Fibroblast of pulmonary artery (primary cell): ENCODE measurements around the gene ST7.

Source experiments
- DNase-seq: peaks from one replicate; pipeline ENCODE4 v3.0.0-alpha.2; 2010; ENCODE audit warnings: low read depth
- H3K4me3 ChIP-seq: replicated peaks from 2 replicates; pipeline ENCODE4 v1.5.1; 2011; ENCODE audit warnings: low read depth, mild to moderate bottlenecking, control low read depth, low read length, moderate library complexity
- TF ChIP-seq, protein P1 (sequence below): IDR thresholded peaks from 2 replicates; pipeline ENCODE4 v1.5.1; 2011; ENCODE audit warnings: mild to moderate bottlenecking, control low read depth, low read length, inconsistent platforms; ENCODE audit errors: missing control alignments

Gene ST7

DNA sequence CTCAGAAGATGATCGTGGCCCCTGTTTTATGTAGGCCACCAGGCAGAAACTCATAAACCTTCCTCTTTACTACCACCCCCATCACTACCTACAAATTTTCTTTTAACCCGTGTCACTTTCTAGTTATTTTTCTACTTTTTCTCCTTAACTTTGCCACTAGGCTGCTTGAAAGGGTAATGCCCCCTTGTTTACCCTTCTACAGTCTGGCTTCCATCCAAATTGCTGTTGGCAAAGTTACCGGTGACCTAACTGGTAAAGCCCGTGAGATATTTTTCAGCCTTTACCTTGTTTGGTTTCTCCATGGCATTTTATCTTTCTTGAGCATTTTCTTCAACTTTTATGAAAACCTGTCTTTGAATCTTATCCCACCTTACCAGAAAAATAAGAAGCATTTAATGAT is 216.6 kb downstream of the ST7 start:
- H3K4me3 ChIP-seq, result no peak overlapping the region
- TF ChIP-seq, protein P1, sequence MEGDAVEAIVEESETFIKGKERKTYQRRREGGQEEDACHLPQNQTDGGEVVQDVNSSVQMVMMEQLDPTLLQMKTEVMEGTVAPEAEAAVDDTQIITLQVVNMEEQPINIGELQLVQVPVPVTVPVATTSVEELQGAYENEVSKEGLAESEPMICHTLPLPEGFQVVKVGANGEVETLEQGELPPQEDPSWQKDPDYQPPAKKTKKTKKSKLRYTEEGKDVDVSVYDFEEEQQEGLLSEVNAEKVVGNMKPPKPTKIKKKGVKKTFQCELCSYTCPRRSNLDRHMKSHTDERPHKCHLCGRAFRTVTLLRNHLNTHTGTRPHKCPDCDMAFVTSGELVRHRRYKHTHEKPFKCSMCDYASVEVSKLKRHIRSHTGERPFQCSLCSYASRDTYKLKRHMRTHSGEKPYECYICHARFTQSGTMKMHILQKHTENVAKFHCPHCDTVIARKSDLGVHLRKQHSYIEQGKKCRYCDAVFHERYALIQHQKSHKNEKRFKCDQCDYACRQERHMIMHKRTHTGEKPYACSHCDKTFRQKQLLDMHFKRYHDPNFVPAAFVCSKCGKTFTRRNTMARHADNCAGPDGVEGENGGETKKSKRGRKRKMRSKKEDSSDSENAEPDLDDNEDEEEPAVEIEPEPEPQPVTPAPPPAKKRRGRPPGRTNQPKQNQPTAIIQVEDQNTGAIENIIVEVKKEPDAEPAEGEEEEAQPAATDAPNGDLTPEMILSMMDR, result no peak
- DNase-seq, result peak; percentile 35

DNA sequence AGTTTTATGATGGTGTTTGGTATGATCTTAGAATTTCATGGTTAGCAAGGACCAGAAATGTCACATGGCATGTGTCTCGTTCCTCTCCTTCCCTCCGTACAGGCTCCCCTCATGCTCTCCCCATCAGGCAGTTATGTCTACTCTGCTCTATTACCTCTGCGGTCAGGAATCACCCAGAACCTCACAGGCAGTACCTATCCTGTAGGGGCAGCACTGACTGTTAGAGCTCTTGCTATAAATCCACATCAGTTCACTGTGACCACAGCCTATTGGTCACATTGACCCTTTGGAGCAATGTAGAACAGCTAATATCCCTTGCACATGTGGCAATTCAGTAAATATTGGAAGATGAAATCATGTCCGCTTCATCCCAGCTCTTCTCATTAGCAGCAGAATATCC is 217.8 kb downstream of the ST7 start:
- no peak overlapping the region for H3K4me3 ChIP-seq
- TF ChIP-seq, protein P1, result no peak
- no peak for DNase-seq

DNA sequence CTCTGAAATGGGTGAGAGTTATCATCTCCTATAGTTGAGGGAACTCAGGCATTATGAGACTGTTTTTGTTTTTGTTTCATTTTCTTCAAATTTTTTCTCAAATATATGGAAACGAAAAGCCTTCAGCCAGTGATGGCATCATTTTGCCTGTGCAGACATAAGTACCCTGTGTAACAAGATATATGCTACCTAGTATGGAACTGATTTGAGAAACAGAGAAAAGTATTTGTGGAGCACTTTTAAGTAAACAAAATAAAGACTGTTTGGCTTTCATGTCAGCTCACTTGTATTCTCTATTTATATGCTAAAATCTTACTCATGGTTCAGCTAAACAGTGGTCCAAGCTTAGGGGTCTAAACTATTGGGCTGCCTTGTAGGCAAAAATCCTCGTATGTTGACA is 219.0 kb downstream of the ST7 start:
- TF ChIP-seq, protein P1, result no peak
- DNase-seq, result no peak
- no peak overlapping the region for H3K4me3 ChIP-seq

DNA sequence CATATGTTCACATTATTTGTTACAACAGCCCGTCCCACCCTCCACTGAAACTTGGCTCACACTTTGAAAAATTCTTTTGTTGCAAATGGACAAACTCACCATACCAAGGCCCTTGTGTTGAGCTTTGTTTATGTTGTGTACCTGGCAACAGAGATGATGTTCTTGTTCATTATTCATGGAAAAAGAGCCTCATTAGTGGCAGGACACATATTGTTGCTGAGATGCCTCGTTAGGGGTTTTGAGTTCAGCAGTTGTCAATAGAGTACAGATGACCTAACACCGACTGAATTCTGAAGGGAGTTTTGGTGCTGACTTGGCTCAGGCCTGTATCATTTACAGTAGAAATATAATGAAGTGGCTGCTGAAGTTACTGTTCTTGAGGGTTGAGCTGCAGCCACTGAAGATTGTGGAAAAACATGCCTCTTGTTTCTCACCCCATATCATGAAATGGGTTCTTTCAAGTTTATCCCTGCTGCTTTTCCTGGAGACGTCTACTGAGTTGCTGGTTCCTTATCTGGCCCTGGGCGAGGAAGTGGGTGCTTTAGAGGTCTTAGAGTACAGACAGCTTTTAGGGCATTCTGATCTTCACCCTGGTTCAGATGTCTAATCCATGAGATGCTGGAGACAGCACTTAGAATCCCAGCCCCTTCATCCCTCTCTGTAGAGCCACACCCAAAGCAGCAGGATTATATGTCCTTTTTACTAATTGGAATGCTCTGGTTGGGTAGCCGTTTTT is 219.9 kb downstream of the ST7 start:
- no peak overlapping the region for H3K4me3 ChIP-seq
- DNase-seq, result no peak
- TF ChIP-seq, protein P1, result no peak

DNA sequence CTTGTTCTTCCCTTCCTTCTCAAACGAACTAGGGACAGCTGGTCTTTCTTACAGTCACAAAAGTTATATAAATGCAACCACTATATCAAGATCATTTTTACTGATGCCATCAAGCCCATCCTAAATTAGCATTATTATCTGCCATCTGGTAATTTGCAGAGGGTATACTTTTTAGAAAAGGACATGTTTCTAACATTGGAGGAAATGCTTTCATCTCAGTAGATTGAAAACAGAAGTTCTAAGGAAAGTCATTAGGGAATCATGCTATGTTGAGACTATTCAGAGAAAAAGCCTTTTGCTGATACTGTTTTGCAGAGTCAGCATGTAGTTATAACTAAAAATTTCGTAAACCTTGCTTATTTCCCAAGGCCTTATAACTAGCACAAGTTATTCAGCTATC is 222.9 kb downstream of the ST7 start:
- no peak overlapping the region for H3K4me3 ChIP-seq
- DNase-seq, result no peak
- TF ChIP-seq, protein P1, result no peak

DNA sequence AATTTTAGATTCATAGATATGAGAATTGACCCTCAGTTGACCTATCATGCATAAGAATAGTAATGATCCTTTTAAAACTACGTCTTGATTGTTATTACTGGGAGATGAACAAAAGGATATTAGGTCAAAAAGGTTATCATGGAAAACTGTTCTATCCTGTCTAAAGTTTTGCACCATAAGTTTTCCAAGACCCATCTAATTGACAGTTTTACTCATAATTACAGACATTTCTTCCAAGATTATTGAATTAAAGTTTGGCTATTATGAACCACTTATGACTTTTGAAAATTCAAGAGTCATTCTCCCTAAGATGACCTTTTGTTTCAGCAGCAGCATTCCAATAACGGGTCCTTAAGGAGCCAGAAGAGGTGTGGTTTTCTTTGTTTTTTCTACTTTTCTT is 225.3 kb downstream of the ST7 start:
- TF ChIP-seq, protein P1, result no peak
- DNase-seq, result no peak
- no peak overlapping the region for H3K4me3 ChIP-seq

DNA sequence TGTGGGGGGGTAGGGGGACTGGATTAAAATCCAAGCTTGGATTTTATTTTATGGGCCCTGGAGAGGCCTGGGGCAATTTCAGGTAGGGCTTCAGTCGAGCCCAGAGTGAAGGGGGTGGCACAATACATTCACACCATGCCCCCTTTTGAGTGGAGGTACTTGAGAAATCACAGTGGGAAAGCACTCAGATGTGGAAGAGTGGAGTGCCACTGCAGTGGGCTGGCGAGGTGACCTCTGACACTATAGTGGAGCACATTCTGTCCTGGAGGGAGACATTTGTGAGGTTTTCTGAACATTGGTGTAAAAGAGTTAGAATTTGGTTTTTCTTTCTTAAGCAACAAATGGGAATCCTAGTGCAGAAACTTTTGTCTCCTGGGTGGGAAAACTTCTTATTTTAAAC is 226.4 kb downstream of the ST7 start:
- TF ChIP-seq, protein P1, result no peak
- no peak overlapping the region for H3K4me3 ChIP-seq
- no peak for DNase-seq
